SK-N-MC (cell line): ENCODE data around the gene NAV1.

Experiments
- EZH2 ChIP-seq: fragments of 200-600 bp; sonication (generic); IDR thresholded peaks from one replicate; pipeline ENCODE4 v1.6.1; 2017; ENCODE audit warnings: antibody characterized with exemption
- FOXP2 ChIP-seq: optimal IDR thresholded peaks from 2 replicates; pipeline ENCODE3; 2011; ENCODE audit warnings: mild to moderate bottlenecking, moderate library complexity; ENCODE audit not compliant: insufficient read depth; ENCODE audit errors: extremely low read length, control extremely low read depth
- POLR2AphosphoS5 ChIP-seq: IDR thresholded peaks from 2 replicates; pipeline ENCODE4 v1.6.1; 2012; ENCODE audit warnings: mild to moderate bottlenecking, low read depth, low read length, borderline replicate concordance

- TF ChIP-seq EZH2 (no peak), POLR2AphosphoS5 (no peak), FOXP2 (no peak)
Observed at GRCh38 chr1:201540846-201541735, 2.2 kb downstream of the NAV1 start.
